GM19043 (cell line): ENCODE measurements around the gene AARS2.
A peak's percentile ranks its signal among the peaks of the same experiment; 100 is the strongest.

Experiments used
- ATAC-seq: cut with Tn5 transposase; IDR thresholded peaks from one replicate; pipeline ENCODE4 v1.9.1; 2021; ENCODE audit warnings: low read depth; ENCODE audit not compliant: unreplicated experiment

AARS2 gene

DNA sequence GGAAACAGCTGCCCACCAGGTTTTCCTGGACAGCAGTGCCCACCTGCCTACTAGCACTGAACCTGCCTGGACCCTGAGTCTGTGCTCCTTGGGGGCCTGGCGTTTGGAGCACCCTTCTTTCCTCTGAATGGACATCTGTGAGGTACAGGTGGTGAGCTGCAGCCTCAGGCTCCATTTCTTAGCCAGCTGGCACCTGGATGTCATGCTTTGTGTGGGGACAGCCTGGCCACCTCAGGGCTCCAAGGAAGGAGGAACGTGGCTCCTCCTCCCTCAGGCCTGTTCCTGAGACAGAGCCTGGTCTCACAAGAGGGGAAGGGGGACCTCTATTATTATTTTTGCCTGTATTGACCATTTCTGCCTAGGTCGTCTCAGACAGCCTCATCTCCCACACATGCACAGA, 34.8 kb downstream of the AARS2 start:
- no peak for ATAC-seq

GRCh38 chr6:44277763-44278162, 35.4 kb downstream of the AARS2 start:
- no peak for ATAC-seq

DNA sequence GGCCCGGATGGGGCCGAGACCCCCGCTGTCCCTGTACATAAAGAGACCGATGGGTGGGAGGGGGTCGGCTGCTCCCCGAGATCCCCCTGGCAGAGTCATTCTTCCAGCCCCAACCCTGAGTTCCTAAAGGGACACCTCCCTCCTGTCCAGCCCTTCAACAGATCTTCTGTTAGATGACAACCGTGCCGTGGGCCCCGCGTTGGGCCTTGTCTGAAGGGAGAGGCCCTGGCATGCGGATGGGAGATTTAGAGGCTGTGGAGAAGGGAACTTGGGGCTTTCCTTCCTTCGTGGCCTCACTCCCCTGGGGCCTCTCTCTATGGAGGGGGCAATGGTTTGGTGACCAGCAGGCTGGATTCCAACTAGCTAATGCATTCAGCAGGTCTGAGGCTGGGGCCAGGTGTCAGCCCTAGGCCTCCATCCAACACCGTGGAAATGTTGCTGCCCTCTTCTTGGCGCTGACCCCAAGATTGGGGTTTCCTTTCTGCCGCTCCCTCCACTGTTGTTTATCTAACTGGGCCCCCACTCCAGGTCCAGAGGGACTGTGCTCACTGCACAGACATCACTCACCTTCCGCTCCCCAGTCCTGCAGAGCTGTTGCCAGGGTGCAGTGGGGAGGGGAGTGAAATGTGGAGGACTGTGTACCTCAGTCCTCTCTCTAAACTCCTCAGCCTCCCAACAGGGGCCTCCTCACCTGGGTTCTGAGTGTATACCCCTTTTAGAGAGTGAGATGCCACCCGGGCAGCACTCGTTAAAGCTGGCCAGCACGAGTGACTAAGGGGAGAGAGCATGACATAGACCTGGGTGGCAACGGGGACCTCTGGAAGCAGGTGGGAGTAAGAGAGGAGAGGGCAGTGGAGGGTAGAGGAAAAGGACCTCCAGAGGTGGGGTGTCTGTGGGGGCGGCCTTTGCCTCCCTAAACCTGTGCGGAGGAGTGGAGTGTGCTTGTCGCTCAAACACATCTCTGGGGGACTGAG, 36.2 kb downstream of the AARS2 start:
- no peak for ATAC-seq

DNA sequence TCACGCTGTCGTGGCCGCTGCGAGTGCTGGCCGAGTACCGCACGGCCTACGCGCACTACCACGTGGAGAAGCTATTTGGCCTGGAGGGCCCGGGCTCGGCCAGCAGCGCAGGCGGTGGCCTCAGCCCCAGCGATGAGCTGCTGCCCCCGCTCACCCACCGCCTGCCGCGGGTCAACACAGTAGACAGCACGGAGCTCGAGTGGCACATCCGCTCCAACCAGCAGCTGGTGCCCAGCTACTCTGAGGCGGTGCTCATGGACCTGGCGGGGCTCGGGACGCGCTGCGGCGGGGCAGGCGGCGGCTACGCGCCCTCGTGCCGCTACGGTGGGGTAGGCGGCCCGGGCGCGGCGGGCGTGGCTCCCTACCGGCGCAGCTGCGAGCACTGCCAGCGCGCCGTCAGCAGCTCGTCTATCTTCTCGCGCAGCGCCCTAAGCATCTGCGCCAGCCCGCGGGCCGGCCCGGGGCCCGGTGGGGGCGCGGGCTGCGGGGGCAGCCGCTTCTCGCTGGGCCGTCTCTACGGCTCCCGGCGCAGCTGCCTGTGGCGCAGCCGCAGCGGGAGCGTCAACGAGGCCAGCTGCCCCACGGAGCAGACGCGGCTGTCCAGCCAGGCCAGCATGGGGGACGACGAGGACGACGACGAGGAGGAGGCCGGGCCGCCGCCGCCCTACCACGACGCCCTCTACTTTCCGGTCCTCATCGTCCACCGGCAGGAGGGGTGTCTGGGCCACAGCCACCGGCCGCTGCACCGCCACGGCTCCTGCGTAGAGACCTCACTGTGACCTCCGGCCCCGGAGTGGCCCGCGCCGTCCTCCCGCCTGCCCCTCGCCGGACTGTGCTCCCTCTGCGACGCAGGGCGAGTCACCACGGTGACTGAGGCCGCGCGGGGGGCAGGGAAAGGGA, 37.1 kb downstream of the AARS2 start:
- ATAC-seq: no peak

GRCh38 chr6:44275271-44275748, 37.8 kb downstream of the AARS2 start:
- no peak for ATAC-seq

GRCh38 chr6:44273617-44274016, 39.5 kb downstream of the AARS2 start:
- ATAC-seq: no peak

GRCh38 chr6:44272999-44273566, 40.1 kb downstream of the AARS2 start:
- no peak for ATAC-seq

- ATAC-seq: no peak
These were observed 40.6 kb downstream of the AARS2 start for GRCh38 chr6:44272529-44272928.

- ATAC-seq: no peak
These were observed 41.2 kb downstream of the AARS2 start for GRCh38 chr6:44271914-44272313.

DNA sequence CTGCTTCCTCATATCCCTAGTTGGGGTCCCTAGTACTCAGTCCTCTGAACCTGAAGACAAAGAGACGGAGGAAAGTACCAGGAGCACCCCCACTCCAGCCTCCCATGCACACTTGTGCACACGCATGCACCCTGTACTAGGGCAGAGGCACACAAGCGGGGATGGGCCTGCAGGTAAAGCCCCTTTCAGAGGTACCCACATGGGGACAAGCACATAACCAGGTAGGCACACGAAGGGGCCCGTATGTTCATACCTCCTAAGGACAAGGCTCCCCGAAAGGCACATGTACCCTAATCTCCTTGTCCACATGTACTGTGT, 41.8 kb downstream of the AARS2 start:
- ATAC-seq: no peak

DNA sequence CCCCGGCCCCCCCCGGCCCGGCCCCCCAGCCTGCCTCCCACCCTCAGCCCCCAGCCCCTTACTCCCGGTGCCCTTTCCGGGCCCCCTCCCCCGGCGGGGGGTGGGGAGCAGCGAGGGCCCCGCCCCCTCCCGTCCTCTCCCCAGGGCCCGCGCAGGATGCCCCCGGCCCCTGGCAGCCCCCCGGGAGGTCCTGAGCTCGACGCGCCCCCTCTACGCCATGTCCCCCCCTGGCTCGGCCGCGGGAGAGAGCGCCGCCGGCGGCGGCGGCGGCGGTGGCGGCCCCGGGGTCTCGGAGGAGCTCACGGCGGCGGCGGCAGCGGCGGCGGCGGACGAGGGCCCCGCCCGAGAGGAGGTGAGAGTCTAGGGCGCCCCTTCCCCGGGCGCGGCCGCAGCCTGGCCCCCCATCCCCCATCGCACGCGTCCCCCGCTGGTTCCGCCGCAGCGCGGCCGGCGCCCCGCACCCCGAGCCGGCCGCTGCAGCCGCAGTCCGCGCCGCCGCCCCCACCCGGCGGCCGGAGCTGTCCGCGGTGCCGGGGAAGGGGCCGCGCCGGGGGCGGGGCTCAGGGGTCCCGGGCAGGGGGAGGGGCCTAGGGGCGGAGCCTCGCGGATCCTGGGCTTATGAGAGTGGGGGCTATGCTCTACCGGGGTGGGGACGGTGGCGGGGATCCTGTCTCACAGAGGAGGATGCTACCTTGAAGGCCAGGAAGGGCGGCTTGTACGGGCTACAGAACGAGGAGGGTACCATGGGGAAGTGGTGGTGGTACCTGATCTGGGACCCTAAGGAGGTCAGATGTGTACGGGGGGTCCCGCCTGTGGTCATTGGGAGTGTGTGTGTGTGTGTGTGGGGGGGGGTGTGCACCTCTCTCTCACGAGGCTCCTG, 42.4 kb downstream of the AARS2 start:
- ATAC-seq: no peak

GRCh38 chr6:44269921-44270525, 43.1 kb downstream of the AARS2 start, which contains the start of gene TMEM151B:
TSS of gene TMEM151B (plus strand) at chr6:44270450. CDS start at chr6:44270743, 293 bp downstream.
- ATAC-seq: no peak

DNA sequence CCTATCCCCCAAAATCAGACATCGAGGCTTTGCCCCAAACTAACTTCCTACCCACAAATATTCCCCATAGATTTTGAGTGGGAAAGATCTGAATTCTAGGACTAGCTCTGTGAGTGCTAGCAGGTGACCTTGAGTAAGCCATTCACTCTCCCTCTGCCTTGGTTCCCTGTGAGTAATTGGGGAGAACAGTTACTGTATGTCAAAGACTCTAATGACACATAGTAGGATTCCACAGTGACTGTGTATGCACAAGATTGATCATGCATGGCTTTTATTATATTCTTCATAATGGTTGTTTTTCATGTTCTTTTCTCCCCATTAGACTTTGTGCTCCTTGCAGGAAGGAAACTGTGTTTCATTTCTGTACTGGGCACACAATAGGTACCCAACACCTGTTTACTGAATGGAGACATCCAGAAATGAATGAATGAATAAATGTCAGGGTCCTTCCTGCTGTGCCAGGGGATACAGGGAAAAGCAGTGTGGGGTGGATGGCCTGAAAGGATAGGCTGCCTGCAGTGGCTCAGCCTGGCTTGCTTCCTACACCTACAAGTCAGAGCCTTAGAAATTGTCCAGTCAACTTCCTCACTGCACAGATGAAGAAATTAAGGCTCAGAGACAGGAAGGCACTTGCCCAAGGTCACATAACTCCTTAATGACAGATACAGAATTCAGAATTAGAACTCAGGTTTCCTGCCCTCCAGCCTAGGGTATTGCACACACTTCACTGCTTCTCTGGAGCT, 43.8 kb downstream of the AARS2 start:
- ATAC-seq: no peak

DNA sequence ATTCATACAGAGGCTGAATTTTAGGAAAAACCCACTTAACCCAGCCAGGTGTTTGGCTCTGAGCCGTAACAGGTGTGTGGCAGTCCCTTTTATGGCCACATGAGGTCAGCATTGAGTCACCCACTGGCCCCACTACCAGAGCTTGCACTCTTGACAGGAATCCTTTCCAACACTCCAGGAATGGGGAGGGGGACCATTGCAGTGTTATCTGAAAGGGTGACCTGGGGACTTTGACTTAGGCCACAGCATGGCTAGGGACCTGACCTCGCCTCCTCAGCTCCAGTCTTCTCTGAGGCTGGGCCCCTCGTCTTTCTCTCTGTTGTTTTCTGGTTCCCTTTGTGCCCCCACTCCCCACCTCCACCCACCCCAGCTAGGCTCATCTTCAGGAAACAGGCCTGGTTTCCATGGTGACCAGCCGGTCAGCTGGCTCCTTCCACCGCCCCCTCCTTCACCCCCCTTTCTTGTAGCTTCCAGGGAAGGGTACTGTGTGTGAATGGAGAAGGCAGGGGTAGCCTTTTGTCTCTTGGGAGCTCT, 45.0 kb downstream of the AARS2 start:
- no peak for ATAC-seq

DNA sequence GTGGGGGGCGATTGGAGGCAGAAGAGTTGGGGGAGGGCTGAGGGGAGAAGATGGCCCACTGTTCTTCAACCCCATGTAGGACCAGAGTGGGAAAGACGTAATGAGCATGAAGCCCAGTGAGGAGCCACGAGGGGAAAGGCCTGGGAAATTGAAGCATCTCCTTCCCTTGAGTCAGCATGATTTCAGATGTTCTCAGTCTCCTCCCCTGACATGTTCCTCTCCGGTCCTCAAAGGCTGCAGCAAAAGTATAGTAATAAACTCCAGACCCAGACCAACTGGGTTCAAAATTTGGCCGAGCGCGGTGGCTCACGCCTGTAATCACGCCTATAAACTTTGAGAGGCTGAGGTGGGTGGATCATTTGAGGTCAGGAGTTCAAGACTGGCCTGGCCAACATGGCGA, 45.9 kb downstream of the AARS2 start:
- ATAC-seq: no peak

- peak; percentile 38 for ATAC-seq
These were observed 46.8 kb downstream of the AARS2 start for GRCh38 chr6:44266347-44266746.

DNA sequence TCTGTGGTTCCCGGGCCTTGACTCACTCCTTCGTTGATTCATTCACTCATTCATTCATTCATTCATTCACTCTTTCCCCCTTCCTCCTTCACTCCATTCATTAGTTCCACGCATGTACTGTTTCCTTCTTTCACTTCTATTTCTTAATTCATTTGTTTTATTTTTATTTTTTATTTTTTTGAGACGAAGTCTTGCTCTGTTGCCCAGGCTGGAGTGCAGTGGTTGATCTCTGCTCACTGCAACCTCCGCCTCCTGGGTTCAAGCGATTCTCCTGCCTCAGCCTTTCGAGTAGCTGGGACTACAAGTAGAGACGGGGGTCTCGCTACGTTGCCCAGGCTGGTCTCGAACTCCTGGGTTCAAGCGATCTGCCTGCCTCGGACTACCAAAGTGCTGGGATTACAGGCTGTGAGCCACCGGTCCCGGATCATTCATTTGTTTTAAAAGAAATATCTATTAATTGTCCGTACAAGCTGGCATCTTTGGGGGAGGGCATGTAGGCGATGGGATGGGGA, 47.4 kb downstream of the AARS2 start:
- no peak for ATAC-seq

DNA sequence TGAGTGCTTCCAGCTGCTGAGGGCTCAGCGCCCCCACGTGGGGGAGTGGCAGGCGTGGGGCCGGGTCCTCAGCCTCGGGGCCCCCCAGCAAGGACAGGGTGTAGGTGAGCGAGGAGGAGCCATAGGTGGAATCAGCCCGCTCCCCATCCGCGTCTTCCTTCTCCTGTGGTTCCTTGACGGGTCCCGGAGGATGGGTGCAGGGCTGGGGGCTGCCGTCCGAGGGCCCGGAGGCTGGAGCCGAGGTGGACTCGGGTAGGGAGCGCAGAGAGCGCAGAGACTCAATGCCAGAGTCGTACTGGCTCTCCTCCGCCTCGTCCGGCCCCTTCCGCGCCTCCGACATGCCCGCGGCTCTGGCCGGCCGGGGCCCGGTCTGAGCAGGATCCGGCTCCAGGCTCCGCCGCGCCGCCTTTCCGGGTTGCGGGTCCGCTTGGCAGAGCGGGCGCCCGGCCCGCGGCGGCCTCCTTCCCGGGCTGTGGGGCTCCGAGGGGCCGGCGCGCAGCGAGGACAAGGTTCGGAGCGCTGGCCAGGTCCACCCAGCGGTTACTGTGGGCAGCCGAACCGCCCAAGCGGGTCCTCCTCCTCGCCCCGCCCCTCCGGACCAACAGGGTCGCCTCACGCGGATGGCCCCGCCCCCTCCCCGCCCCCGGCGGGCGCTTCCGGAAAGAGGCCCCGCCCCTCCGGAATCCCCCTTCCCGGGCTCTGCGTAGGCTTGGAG, 48.0 kb downstream of the AARS2 start, which contains the start of gene NFKBIE:
Gene NFKBIE, minus strand, starts transcription at position 545 of the 715 bp plus-strand sequence. Its CDS starts 205 bp downstream, at position 340.
- no peak for ATAC-seq
